Midbrain (tissue), 1 donor: Measurements from ENCODE around the gene MGAT4B.

ENCODE experiments used
- DNase-seq: peaks from one replicate; lab custom pipeline; 2025; lab: John Stamatoyannopoulos, UW

Gene MGAT4B

DNA sequence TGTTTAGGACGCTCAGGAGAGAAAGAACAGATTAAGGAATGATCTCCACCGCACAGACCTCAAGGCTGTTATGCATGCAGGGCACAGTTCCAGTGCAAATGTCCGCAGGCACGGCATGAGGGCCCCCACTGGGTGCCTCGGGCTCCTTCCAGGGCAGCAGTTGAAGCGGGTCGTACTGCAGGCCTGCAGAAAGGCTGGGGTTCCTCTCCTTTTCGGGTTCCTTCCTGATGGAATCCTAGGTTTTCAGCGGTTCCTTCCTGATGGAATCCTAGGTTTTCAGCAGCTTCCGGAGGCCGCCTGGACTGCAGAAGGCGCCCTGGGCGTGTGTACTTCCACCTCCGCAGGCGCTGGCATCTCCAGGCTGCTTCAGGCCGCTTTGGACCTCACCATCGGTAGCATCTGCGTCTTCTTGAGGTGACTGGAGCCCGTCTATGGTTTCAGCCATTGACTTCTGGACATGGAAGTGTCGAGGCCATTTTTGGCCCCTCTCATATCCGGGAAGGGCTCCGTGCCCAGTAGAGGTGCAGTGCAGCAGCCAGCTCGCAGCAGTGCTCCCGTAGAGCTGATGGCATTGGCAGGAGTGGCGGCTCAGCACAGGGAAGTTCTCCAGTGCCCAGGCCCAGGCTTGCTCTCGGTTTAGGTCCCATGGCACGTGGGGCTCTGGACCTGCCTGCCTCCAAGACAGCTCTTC, 5.6 kb upstream of the MGAT4B start:
- no peak for DNase-seq

- DNase-seq, result peak; percentile 57
Observed at GRCh38 chr5:179805529-179806249, 977 bp downstream of the MGAT4B start.

DNA sequence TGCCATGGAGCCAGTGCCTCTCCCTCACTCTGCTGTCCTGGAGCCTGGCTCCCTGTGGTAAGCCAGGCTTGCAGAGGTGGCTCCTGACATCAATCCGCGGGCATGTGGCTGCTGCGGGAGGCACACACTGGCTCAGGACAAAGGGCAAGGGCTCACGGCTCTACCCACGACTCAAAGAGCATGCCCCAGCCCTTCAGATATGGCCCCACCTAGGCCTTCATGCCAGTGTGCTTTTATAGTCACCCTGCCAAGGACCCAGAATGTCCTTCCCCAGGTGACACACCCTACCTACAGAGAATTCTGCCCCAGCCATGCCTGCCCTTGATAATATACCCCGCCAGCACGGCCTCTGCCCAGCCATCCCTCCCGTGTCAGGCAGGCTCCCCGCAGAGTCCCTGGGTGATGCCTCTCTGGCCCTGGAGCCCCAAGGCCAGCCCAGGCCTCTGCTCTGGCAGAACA, 1.6 kb downstream of the MGAT4B start:
- no peak for DNase-seq

DNA sequence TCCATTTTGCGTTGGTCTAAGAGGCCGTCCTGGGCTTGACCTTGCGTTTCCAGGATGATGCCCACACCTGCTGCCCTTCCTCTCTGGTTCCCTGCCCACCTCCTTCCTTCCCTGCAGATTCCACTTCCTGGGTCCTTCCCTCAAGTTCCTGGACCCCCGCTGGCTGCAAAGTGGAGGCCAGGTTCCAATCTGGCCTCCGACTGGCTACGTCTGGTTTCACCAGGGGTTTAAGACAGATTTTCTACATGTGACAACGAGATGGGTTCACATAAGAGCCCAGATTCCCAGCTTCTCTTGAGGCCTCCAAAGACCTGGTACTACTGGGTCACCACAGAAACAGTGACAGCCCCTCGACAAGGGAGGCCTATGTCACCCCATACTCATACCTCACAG, 2.1 kb downstream of the MGAT4B start:
- DNase-seq, result no peak

DNA sequence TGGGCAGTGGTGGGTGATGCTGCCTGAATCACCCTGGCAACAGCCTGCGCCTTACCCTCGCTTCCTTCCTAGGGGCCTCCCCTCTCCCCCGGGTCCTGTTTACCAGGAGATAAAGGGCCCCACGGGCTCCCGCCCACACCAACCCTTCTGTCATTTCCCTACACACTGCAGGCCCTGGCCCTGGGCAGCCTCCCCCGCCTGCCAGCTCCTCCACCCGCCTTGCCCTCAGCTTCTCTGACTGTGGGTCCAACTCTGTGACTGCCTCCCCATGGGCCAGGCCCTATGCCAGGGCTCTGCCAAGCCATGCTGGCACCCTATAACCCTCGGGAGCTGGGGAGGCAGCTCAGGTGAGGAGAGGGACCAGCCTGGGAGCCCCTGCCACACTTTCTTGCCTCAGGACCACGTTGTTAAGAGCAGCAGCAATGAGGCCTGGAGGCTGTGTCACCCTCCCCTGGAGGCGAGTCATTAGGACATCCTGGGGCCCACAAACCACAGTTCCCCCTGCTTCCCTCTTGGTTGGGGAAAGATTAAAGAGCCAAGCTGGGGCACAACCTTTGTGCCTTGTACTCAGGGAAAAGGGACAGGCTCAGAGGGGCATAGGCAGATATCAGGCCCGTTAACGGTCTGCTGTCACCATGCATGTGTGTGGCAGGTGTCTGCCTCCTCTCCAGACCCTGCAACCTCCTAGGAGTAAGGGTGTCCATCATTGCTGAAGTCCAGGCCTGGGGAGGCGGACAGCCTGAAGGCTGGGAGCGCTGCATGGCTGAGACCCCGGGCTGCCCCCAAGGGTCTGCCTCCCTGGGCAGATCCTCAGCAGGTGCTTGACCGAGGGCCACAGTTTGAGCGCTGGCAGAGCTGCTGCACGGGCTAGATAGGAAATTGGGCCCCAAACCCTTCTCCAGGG, 2.8 kb downstream of the MGAT4B start:
- no peak for DNase-seq

DNA sequence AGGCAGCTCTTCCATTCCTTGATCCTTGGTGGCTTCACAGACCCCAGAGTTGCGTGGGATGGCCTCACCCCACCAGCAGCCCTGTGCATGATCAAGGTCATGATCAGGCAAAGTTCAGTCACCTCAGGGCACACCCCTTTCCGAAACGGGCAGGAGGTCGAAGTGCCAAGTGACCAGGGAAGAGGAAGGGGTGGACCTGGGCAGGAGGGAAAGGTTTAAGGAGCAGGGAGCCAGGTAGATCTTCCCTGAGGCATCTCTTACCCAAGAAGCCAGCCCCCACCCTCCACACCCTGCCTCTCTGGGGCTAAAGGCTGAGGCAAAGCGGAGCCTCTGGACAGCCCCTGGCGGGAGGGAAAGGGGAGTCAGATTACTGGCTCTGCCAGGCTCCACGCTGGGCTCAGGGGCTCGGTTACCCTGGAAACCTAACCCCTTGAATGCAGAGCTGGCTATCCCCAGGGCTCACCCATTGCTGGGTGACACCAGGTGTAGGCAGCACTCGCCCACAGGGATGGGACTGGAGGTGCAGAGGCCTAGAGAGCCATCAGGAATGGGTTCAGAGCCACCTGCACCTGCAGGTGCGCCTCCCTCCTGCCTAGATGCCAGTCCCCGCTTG, 3.6 kb downstream of the MGAT4B start:
- no peak for DNase-seq

GRCh38 chr5:179802207-179802883, 4.3 kb downstream of the MGAT4B start:
- no peak for DNase-seq

DNA sequence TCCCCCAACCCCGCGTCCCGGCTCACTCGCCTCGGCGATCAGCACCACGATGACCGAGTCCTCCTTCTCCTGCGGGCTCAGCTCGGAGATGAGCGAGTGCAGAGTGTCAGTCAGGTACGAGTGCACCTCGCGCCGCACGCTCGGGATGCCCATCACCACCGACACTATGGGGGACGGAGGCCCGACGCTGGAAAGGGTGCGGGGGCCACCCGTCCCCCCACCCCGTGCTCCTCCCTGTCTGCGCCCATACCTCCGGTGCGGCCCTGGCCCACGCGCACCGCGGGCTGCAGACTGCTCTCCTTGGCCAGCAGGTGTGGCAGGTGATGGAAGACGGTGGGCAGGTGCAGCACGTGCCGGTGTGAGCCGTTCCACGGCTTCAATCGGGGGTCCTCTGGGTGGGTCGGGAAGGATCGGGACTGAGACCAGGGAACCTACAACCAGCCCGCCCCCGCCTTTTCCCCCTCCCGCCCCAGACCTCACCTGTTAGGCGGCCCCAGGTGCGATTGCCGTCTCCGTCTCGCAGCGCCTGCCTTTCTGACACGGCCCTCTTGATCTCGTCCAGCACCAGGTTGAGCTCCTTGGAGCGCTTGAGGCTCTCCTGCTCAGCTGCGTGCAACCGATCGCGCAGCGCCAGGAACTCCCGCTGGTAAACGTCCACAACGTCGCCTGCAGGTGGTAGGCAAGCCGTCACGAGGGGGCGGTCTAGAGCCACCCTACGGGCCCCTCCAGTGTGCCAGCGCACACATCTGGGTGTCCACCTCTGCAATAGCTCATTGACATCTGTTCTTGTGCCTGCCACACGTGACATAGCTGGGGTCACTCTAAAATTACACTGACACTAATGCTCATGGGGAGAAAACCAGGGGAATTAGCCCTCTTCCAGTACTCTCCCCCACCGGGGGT, 5.1 kb downstream of the MGAT4B start:
- peak; percentile 36 for DNase-seq

DNA sequence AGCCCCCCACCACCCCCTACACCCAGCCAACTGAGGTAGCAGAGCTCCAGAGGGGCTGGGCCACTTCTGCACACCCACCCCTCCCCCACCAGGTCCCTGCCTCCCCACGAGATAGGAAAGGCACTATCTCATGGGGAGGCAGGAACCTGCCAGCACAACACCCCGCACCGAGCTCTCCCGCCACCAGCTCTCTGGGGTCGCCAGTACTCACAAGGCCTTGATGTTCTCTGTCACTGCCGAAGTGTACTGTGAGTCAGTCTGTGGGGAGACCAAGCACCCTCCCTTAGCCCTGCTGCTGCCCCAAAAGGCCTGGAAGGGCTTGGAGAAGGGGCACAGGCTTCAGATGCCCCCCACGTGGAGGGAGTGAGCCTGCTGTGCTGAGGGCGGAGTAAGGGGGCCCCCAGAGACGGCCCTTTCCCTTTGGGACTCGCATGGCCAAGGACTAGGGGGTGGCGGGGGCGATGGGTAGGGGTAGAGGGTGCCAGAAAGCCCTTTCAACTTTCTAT, 5.9 kb downstream of the MGAT4B start:
- no peak for DNase-seq

GRCh38 chr5:179800071-179800695, 6.5 kb downstream of the MGAT4B start:
- DNase-seq, result no peak

GRCh38 chr5:179799644-179799973, 7.1 kb downstream of the MGAT4B start:
- DNase-seq, result no peak

DNA sequence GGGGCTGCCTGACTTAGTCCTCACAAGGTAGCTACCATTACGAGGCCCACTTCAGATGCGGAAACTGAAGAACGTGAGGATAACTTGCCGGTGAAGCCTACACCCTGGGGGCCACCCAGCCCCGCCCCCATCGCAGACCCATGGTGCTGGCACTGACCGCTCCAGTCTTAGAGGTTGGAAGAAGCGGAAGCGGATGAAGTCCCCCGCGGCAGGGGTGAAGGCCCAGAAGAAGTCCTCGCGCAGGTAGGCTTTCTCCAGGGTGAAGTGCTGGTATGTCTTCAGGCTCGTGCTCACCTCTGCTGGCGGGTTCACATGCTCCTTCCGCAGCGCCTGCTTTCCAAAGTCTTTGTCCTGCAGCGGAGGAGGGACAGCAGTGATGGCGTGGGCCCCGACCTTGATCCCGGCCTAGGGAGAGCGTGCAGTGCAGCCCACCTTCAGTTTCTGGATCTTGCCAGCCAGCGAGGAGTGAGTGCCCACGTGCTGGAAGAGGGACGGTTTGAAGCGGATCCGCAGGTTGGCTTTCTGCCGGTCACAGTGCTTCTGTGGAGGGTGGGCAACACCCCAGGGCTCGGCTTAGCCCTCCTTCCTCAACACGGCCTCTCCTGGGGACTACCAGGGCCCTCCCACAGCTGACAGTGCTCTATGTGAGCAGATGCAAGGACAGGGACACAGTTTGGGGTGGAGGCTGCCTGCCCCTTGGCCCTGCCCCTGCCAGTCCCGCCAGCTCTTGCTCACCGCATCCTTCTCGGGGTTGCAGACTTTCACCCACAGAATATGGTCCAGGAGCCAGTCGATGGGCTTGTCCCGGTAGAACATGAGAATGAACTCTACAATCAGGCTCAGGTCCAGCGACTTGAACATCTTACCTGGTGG, 7.7 kb downstream of the MGAT4B start:
- no peak for DNase-seq

DNA sequence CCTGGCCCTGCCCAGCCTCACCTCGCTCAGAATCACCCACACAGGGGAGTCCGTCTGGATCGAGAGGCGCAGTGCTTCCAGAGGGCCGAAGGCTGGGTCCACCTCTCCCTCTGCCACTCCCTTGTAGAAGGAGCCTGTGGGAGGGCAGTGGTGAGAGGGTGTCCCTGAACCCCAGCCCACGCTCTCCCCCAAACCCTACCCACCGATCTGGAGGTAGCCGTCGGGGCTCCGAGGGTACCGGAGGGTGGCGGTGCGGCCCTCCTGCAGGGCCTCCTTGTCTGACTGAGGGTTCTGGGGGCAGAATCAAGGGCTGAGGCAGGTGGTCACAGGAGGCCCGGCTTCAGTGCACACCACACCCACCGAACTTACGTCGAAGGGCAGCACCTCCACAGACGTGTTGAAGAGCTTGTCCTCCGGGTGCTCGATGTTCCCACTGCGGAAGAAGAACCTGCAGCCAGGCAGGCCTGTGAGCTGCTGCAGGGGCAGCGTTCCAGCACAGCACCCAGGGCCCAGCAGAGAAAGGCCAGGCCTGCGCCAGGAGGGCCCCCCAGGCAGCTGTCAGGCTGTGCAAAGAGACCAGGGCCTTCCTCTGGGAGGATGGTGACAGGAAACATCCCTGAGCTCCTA, 8.4 kb downstream of the MGAT4B start:
- DNase-seq, result no peak

DNA sequence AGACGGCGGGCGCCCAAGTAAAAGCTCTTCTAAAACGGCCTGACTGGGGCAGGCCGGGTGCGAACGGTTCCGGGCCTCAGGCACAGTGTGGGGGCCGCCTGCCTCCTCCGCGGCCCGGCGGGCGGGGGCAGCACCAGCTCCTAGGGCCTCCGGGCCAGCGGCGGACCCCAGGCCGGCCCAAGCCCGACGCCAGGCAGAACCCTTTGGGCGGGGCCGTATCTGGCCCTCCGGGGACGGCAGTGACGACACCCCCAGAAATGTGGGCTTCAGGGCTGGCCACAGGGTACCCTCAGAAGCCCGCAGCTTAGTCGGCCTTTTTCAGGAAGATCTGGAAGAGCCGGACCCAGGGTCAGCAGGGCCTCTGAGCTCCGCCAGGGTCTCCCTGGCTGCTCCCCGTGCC, 8.9 kb downstream of the MGAT4B start:
- DNase-seq, result no peak

DNA sequence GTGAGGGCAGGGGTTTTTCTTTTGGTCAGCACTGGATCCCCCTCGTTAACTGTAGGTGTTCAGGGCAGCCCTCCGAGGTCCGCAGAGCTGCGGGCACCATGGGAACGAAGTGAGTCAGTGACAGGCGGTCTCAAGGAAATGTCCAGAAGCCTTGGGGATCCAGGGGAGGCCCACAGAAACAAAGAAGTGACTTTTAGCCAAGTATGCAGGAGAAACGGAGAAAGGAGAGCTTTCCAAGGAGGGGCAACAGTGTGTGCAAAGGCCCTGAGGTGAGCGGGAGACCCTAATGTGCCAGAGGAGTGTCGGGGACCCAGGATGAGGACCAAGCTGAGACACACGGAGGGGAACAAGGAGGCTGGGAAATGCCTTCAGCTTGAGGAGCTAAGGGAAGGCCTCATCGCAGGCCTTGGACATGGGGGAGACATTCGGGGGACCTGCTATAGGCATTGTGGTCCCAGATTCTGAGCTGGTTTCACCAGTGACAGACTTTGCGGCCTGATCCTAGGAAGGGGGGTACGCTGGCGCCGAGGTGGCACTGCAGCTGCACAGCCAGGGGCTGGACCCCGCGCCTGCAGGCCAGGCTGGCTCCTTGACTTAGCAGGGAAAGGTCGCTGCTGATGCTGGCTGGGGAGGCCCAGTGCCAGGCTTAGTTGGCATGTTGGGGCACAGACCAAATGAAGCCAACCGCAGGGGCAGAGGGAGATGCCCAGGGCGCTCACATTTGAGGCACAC, 9.6 kb downstream of the MGAT4B start:
- DNase-seq, result no peak

GRCh38 chr5:179795863-179796833, 10.5 kb downstream of the MGAT4B start:
- peak; percentile 78 for DNase-seq
